Measurements from ENCODE around the gene AKAP10.

AKAP10 gene

DNA sequence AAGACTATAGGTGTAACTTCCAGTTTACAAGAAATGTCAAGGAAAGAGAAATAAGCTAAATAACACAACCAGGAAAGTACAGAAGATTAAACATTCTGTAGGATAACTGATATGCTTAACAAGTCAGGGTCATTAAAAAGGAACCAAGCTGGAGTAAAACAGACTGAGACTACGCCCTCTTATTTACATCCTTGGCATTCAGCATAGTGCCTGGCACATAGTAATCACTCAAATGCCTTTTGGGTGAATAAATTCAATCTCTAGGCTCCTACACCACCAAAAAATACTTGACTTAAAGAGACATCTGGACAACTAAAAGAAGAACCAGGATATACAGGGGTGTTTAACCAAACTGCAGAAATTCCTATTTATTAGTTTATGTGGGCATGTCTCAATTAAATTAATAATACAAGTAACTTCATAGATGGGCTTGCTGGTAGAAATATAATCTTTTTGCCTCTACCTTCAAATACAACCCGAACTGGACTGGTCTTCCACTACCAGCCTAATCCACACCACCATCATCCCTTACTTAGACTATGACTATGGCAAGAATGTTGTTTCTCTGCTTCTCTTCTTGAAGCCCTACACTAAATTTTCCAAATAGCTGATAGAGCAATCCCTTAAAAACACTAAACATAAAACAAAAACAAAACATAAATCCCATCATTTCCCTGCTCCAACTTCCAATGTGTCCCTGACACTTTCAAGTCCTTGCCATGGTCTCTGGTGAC lies 62.2 kb downstream of the AKAP10 start:
- no peak overlapping the region for H3K4me3 ChIP-seq (ENCODE audit: low read depth, low read length)
- TF ChIP-seq, protein P1, sequence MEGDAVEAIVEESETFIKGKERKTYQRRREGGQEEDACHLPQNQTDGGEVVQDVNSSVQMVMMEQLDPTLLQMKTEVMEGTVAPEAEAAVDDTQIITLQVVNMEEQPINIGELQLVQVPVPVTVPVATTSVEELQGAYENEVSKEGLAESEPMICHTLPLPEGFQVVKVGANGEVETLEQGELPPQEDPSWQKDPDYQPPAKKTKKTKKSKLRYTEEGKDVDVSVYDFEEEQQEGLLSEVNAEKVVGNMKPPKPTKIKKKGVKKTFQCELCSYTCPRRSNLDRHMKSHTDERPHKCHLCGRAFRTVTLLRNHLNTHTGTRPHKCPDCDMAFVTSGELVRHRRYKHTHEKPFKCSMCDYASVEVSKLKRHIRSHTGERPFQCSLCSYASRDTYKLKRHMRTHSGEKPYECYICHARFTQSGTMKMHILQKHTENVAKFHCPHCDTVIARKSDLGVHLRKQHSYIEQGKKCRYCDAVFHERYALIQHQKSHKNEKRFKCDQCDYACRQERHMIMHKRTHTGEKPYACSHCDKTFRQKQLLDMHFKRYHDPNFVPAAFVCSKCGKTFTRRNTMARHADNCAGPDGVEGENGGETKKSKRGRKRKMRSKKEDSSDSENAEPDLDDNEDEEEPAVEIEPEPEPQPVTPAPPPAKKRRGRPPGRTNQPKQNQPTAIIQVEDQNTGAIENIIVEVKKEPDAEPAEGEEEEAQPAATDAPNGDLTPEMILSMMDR (IDR thresholded peaks at IDR 0.05; ENCODE audit: borderline replicate concordance, insufficient read depth, low read depth, low read length), result no peak

DNA sequence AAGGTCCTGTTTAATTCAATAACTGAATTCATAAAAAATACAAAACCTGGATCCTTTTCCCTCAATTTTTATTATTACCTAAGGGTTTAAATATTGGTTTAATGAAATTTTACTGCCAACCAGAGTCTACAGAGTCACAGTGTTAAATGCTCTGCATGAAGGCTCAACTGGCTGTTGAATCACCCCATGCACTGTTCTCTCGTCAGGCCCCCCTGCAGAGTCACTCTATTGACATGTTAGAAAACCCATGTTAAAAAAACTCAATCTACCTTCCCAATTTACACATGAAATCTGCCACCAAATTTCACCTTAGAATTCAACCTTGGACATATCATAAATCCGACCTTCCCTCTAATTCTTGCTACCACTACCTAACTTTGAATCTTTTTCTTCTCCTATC lies 66.6 kb downstream of the AKAP10 start:
- TF ChIP-seq, protein P1 (IDR thresholded peaks at IDR 0.05; ENCODE audit: borderline replicate concordance, insufficient read depth, low read depth, low read length), result no peak
- H3K4me3 ChIP-seq (ENCODE audit: low read depth, low read length), result no peak overlapping the region

DNA sequence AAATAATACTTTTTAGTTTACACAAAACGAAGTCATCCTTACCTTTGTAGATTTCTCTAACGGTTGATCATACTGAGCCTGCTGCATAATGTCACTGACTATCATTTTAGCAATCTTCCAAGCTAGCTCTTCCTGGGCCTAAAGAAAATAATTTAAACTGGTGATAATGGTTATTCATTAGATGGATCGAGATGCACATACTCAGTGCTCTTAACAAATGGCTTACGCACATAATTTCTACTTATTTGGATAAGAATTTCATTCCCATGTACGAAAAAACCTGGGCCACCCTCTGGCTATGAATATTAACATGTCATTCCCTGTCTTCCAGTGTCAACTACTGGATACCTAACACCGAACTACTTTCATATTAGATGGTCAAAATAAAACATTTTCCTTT lies 68.5 kb downstream of the AKAP10 start:
- TF ChIP-seq, protein P1 (IDR thresholded peaks at IDR 0.05; ENCODE audit: borderline replicate concordance, insufficient read depth, low read depth, low read length), result no peak

DNA sequence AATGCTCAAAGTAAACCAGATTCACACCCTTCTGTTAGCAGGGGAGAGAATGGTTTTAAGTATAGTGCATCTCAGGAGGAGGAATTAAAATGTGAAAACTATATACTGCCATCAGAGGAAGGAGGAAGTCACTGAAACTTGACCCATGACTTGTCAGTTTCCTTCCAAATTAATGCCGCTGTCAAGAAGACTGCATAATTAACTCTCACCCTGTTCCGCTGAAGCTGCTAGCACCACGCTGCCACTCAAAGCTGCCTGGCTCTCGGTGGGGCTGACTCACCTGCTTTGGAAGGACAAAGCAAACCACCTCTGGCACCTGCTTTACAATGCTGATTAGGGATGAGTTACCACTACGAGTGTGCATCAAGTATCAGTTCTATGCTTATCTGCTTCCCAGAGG lies 72.1 kb downstream of the AKAP10 start:
- H3K4me3 ChIP-seq (ENCODE audit: low read depth, low read length), result no peak overlapping the region
- TF ChIP-seq, protein P1 (IDR thresholded peaks at IDR 0.05; ENCODE audit: borderline replicate concordance, insufficient read depth, low read depth, low read length), result no peak

More for the DNA sequence above, 68.5 kb downstream of the AKAP10 start:
- H3K4me3 ChIP-seq (ENCODE audit: low read depth, low read length), result no peak overlapping the region

DNA sequence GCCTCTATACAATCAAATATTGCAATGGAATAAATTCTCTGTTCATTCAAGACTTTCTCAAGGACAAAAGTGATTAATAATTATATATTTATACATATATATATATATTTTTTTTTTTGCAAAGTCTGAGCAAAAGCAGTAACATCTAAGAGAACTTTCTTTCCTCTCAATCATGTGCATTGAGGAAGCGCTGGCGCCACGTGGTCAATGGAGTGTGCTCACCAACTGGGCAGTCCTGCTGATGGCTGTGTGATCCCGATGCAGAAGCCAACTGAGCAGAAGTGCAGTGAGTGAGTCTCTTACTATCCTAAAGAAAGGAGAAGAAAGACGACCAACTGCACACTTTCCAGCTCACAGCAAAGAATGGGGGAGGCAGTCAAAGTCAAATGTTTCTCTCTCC lies 72.7 kb downstream of the AKAP10 start:
- TF ChIP-seq, protein P1 (IDR thresholded peaks at IDR 0.05; ENCODE audit: borderline replicate concordance, insufficient read depth, low read depth, low read length), result no peak
- no peak overlapping the region for H3K4me3 ChIP-seq (ENCODE audit: low read depth, low read length)

DNA sequence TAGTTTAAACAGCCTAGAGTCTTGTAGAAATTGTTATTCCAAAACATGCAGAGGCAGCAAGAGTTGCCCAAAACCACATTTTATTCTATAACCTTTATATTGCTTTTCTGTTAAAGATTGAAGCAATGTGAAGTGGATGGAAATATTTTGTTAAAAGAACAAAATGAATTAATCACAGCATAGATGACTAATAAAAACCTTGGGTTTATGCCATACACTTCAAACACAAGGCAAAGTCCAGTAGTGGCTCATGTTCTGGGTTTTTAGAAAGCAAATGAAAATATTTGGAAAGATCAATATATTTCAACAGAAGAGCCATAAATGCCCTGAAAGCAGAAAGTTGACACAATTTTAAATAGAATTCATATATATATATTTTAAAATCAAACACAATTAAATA lies 73.2 kb downstream of the AKAP10 start:
- H3K4me3 ChIP-seq (ENCODE audit: low read depth, low read length), result no peak overlapping the region
- TF ChIP-seq, protein P1 (IDR thresholded peaks at IDR 0.05; ENCODE audit: borderline replicate concordance, insufficient read depth, low read depth, low read length), result no peak

DNA sequence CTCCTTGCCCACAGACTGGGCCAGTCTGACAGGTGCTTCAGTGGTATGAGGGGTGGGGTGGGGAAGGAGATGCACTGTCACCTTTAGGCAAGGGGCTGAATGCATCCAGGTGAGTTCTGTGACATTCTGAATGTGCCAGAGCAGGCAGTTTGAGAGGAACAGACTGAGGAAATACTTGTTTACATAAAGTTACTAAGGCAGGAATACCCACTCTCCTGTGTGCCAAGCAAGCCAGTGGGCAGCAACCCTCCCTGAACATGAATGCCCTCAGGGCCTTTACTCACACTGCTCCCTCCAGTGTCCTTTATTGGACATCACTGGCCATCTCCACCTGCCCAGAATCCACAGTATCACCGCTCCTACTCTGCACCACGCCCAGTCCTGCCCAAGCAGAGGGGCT lies 76.8 kb downstream of the AKAP10 start:
- H3K4me3 ChIP-seq (ENCODE audit: low read depth, low read length), result no peak overlapping the region
- TF ChIP-seq, protein P1 (IDR thresholded peaks at IDR 0.05; ENCODE audit: borderline replicate concordance, insufficient read depth, low read depth, low read length), result no peak
